ENCODE measurements around the gene TOGARAM2. TPM values are rescaled to one million over a fixed set of nuclear protein-coding genes. Genes with fewer than 3 reads are reported as not detected.

Gene TOGARAM2
- total RNA-seq, 1 experiment from 2014 or later: 0.75 TPM

DNA sequence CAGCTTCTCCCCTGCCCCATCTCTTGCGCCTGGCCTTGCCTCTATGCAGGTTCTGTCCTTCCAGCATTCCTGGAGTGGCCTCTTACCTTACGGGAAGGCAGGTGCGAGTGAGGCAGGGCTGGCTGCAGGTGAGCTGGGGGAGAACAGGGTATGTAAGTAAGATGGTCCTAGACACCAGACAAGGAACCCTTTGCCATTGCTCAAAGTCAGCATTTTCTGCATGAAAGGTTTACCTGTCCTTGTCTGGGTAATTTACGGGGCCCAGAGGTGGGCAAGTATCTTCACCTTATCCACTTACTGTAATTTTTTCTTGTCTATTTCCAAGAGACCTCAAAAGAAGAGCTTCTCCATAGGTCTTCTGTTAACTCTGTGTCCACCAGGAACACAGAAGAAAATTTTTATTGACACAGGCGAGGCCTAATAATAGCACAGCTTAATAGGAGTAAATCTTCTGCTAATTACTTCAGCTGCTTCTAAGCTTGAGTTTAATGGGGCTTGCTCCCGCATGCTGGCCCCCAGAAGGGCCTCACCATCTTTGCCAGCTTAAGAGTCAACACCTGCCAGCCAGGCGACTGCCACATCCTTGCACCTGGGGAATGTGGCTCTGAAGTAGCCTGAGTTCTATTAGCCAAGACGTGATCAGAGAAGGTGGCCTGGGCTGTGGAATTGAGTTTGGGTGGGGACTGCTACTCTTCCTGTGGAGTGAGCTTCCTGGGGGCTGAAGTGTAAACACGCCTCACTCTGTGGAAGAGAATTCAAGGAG, 66.2 kb downstream of the TOGARAM2 start:
- ChIA-PET POLR2A (ENCODE audit: low non-redundant PET) (no interaction called here), CTCF (no interaction called here)
- intact Hi-C loops (cut with micrococcal nuclease; ENCODE audit: unreplicated experiment): no loop called here
- no peaks in the 10 kb centered on the region for H3K4me1 ChIP-seq (ENCODE audit: insufficient read depth, low read length, poor library complexity, severe bottlenecking)
- no TSS peak for BruUV-seq (replicated peaks)
- no peaks in the 10 kb centered on the region for H3K9me3 ChIP-seq (ENCODE audit: low read depth, low read length, poor library complexity, severe bottlenecking)
- TF ChIP-seq CTCF (conservative IDR thresholded peaks at IDR 0.05; ENCODE audit: low read depth, low read length): no peak
- TF ChIP-seq EZH2 (IDR thresholded peaks at IDR 0.05; ENCODE audit: borderline replicate concordance, low read depth, low read length, poor library complexity, severe bottlenecking): no peak
- no peaks in the 10 kb centered on the region for H3K36me3 ChIP-seq (ENCODE audit: insufficient read depth, low read length, poor library complexity, severe bottlenecking)
- no peak for DNase-seq (ENCODE audit: low spot score)
- no peaks in the 10 kb centered on the region for H3K27me3 ChIP-seq (replicated peaks; ENCODE audit: insufficient read depth, low read depth, low read length, poor library complexity)
- H3K4me3 ChIP-seq (ENCODE audit: low read depth, low read length, poor library complexity, severe bottlenecking): no peak overlapping the region
- no peak overlapping the region for H3K27ac ChIP-seq (ENCODE audit: low read depth, low read length, poor library complexity, severe bottlenecking)

DNA sequence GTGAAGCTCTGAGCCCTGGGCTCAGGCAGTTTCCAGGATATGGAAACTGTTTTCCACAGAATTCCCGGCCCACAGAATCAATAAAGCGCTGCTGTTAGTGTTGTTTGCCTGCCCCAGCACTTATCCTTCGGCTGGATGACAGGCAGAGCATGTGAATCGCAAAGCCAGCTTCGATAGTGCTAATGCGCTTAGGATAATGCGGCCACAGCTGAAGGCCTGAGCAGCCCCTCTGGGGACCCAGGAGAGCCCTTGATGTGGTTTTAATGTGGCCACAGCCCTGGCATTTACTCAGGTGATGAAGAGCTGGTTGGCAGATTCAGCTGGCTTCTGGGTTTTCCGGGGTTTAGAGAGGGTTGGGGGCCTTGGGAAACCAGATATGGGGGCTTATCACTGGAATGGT, 69.5 kb downstream of the TOGARAM2 start:
- H3K36me3 ChIP-seq (ENCODE audit: insufficient read depth, low read length, poor library complexity, severe bottlenecking): no peaks in the 10 kb centered on the region
- no peaks in the 10 kb centered on the region for H3K4me1 ChIP-seq (ENCODE audit: insufficient read depth, low read length, poor library complexity, severe bottlenecking)
- H3K27ac ChIP-seq (ENCODE audit: low read depth, low read length, poor library complexity, severe bottlenecking): no peak overlapping the region
- H3K4me3 ChIP-seq (ENCODE audit: low read depth, low read length, poor library complexity, severe bottlenecking): no peak overlapping the region
- ChIA-PET POLR2A (ENCODE audit: low non-redundant PET) (no interaction called here), CTCF (no interaction called here)
- TF ChIP-seq EZH2 (IDR thresholded peaks at IDR 0.05; ENCODE audit: borderline replicate concordance, low read depth, low read length, poor library complexity, severe bottlenecking): no peak
- no peak for TF ChIP-seq CTCF (conservative IDR thresholded peaks at IDR 0.05; ENCODE audit: low read depth, low read length)
- DNase-seq (ENCODE audit: low spot score): no peak
- intact Hi-C loops (cut with micrococcal nuclease; ENCODE audit: unreplicated experiment): no loop called here
- BruUV-seq (replicated peaks): no TSS peak
- no peaks in the 10 kb centered on the region for H3K27me3 ChIP-seq (replicated peaks; ENCODE audit: insufficient read depth, low read depth, low read length, poor library complexity)
- no peaks in the 10 kb centered on the region for H3K9me3 ChIP-seq (ENCODE audit: low read depth, low read length, poor library complexity, severe bottlenecking)

- BruUV-seq (replicated peaks): no TSS peak
- ChIA-PET POLR2A (ENCODE audit: low non-redundant PET) (no interaction called here), CTCF (no interaction called here)
- intact Hi-C loops (cut with micrococcal nuclease; ENCODE audit: unreplicated experiment): no loop called here
- Histone ChIP-seq H3K36me3 (ENCODE audit: insufficient read depth, low read length, poor library complexity, severe bottlenecking) (no peaks in the 10 kb centered on the region), H3K27ac (ENCODE audit: low read depth, low read length, poor library complexity, severe bottlenecking) (no peak overlapping the region), H3K27me3 (replicated peaks; ENCODE audit: insufficient read depth, low read depth, low read length, poor library complexity) (no peaks in the 10 kb centered on the region), H3K4me3 (ENCODE audit: low read depth, low read length, poor library complexity, severe bottlenecking) (no peak overlapping the region), H3K9me3 (ENCODE audit: low read depth, low read length, poor library complexity, severe bottlenecking) (no peaks in the 10 kb centered on the region), H3K4me1 (ENCODE audit: insufficient read depth, low read length, poor library complexity, severe bottlenecking) (no peaks in the 10 kb centered on the region)
- no peak for DNase-seq (ENCODE audit: low spot score)
- TF ChIP-seq EZH2 (IDR thresholded peaks at IDR 0.05; ENCODE audit: borderline replicate concordance, low read depth, low read length, poor library complexity, severe bottlenecking) (no peak), CTCF (conservative IDR thresholded peaks at IDR 0.05; ENCODE audit: low read depth, low read length) (no peak)
Observed at GRCh38 chr2:29051730-29052129, 70.6 kb downstream of the TOGARAM2 start.

Measured in A673 (cell line).